B cell (primary cell): ENCODE data around the gene DACH2. TPM values are rescaled to one million over a fixed set of nuclear protein-coding genes. Genes with fewer than 3 reads are reported as not detected.

Experiments used
- ATAC-seq: fragments of 200-7000 bp; cut with Tn5 transposase; one replicate; pipeline ENCODE4 v1.10.0; 2021; ENCODE audit warnings: low read depth, mild to moderate bottlenecking, moderate number of reproducible peaks, moderate library complexity
- CTCF ChIA-PET: fragments of 350-600 bp; sonication (Branson Sonifier 250); formaldehyde crosslinking; loops from one replicate; lab custom pipeline; 2021; ENCODE audit warnings: antibody characterized with exemption, inconsistent platforms; lab: Charles Lee
- POLR2A ChIA-PET: fragments of 350-600 bp; sonication (Branson Sonifier 250); formaldehyde crosslinking; loops from one replicate; lab custom pipeline; 2021; ENCODE audit warnings: antibody characterized with exemption; lab: Charles Lee
- DNase-seq: peaks from one replicate; pipeline ENCODE4 v3.0.0; 2013
- H2AFZ ChIP-seq: 2 replicates; pipeline ENCODE4 v1.6.1; 2012; ENCODE audit warnings: mild to moderate bottlenecking, low read depth, low read length; ENCODE audit not compliant: insufficient read depth, poor library complexity, severe bottlenecking
- H3K27ac ChIP-seq, 2 donors: 1 replicate in 1 of 2; 2 replicates in 1 of 2; pipeline ENCODE4 v1.5.1; 2012 to 2013; ENCODE audit warnings: low read length in 2 of 2, mild to moderate bottlenecking in 2 of 2, moderate library complexity in 1 of 2
- H3K27me3 ChIP-seq, 4 experiments: fragments of 200-600 bp in 1 of 4; sonication (generic) in 1 of 4; replicated peaks in 1 of 4; 1 replicate in 2 of 4; 2 replicates in 2 of 4; pipeline versions ENCODE4 v1.6.1 to v1.7.0; 2013 to 2016; ENCODE audit warnings: low read length in 3 of 4, mild to moderate bottlenecking in 2 of 4, mixed read lengths in 1 of 4, moderate library complexity in 1 of 4; ENCODE audit not compliant: insufficient read depth in 4 of 4, control insufficient read depth in 3 of 4; ENCODE audit errors: control extremely low read depth in 1 of 4
- H3K36me3 ChIP-seq, 2 experiments: replicated peaks in 1 of 2; 1 replicate in 1 of 2; 2 replicates in 1 of 2; pipeline versions ENCODE4 v1.6.1 to v1.7.1; 2013; ENCODE audit warnings: low read length in 1 of 2; ENCODE audit not compliant: insufficient read depth in 2 of 2, control insufficient read depth in 1 of 2; ENCODE audit errors: control extremely low read depth in 1 of 2, extremely low read depth in 1 of 2
- H3K4me1 ChIP-seq, 2 donors: fragments of 200-600 bp in 1 of 2; sonication (generic) in 1 of 2; 1 replicate in 1 of 2; 2 replicates in 1 of 2; pipeline versions ENCODE4 v1.5.1 to v1.6.1; 2013 to 2017; ENCODE audit warnings: low read length in 2 of 2; ENCODE audit not compliant: control insufficient read depth in 2 of 2, insufficient read depth in 2 of 2
- H3K4me2 ChIP-seq: replicated peaks from 2 replicates; pipeline ENCODE3; 2012; ENCODE audit warnings: mild to moderate bottlenecking, low read depth, low read length; ENCODE audit not compliant: poor library complexity, severe bottlenecking
- H3K4me3 ChIP-seq, 5 experiments: fragments of 200-600 bp in 1 of 5; sonication (generic) in 1 of 5; 1 replicate in 3 of 5; 2 replicates in 2 of 5; pipeline versions ENCODE4 v1.5.1 to v1.7.0; 2011 to 2016; ENCODE audit warnings: low read length in 4 of 5, mild to moderate bottlenecking in 4 of 5, low read depth in 2 of 5, control low read depth in 1 of 5, moderate library complexity in 1 of 5; ENCODE audit not compliant: insufficient read depth in 1 of 5; ENCODE audit errors: control extremely low read depth in 1 of 5, extremely low read depth in 1 of 5
- H3K79me2 ChIP-seq: fragments of 200-600 bp; sonication (generic); one replicate; pipeline ENCODE4 v1.6.0; 2016; ENCODE audit warnings: low read length; ENCODE audit not compliant: control insufficient read depth, insufficient read depth
- H3K9ac ChIP-seq: fragments of 200-600 bp; sonication (generic); 2 replicates; pipeline ENCODE4 v1.6.1; 2017; ENCODE audit warnings: mild to moderate bottlenecking, low read length, moderate library complexity
- H3K9me3 ChIP-seq, 3 donors: one replicate each; pipeline versions ENCODE4 v1.6.1 to v1.7.1; 2013; ENCODE audit warnings: low read length in 2 of 3; ENCODE audit not compliant: control insufficient read depth in 2 of 3, insufficient read depth in 1 of 3; ENCODE audit errors: control extremely low read depth in 1 of 3
- H4K20me1 ChIP-seq: 2 replicates; pipeline ENCODE4 v1.6.0; 2012; ENCODE audit warnings: mild to moderate bottlenecking, low read length; ENCODE audit not compliant: insufficient read depth, control insufficient read depth, poor library complexity, severe bottlenecking
- H3K27ac Mint-ChIP-seq: one replicate; pipeline ENCODE4 v1.8.0; 2021; ENCODE audit warnings: mixed read lengths
- H3K27me3 Mint-ChIP-seq: one replicate; pipeline ENCODE4 v1.8.0; 2021; ENCODE audit warnings: mixed read lengths
- H3K4me1 Mint-ChIP-seq: one replicate; pipeline ENCODE4 v1.8.0; 2021; ENCODE audit warnings: mixed read lengths
- H3K4me3 Mint-ChIP-seq: one replicate; pipeline ENCODE4 v1.8.0; 2021; ENCODE audit warnings: mixed read lengths
- H3K9me3 Mint-ChIP-seq: one replicate; pipeline ENCODE4 v1.8.0; 2022; ENCODE audit warnings: mixed read lengths; ENCODE audit not compliant: insufficient read depth
- EZH2 ChIP-seq: IDR thresholded peaks from 2 replicates; pipeline ENCODE4 v1.6.1; 2012; ENCODE audit warnings: borderline replicate concordance, low read depth, mild to moderate bottlenecking, moderate library complexity, low read length; ENCODE audit not compliant: insufficient read depth, poor library complexity, severe bottlenecking
- WGBS: methylation state at CpG from one replicate; pipeline ENCODE4 v1.1.5; 2013; ENCODE audit warnings: missing lambda C conversion rate; ENCODE audit not compliant: insufficient coverage; 5-methylcytosine and 5-hydroxymethylcytosine counted together
- intact Hi-C: fragments of 100-400 bp; cut with micrococcal nuclease; formaldehyde crosslinking; loops from one replicate; pipeline ENCODE4 v1.10.0; 2022
- polyA plus RNA-seq: library from polyadenylated mRNA; depleted of rRNA; stranded (reverse); fragments of >200 nt; gene quantifications from 2 replicates; pipeline ENCODE4 v1.2.3, GENCODE V29; 2012
- total RNA-seq, 2 donors: library from RNA; stranded (reverse); fragments of 120-200 nt in 1 of 2; gene quantifications; 1 replicate in 1 of 2; 2 replicates in 1 of 2; pipeline versions ENCODE4 v1.2.3 to v1.2.4, GENCODE V29; 2013 to 2022
- TF ChIP-seq, protein P1 (sequence below): fragments of 200-600 bp; IDR thresholded peaks from one replicate; pipeline ENCODE4 v1.8.0; 2022; ENCODE audit warnings: antibody characterized with exemption, mild to moderate bottlenecking

DACH2 gene
- total and polyA plus RNA-seq, 2 donors (not counting 1 experiment from before 2014, with no cell fraction given): 0.07 TPM; not detected in 1

DNA sequence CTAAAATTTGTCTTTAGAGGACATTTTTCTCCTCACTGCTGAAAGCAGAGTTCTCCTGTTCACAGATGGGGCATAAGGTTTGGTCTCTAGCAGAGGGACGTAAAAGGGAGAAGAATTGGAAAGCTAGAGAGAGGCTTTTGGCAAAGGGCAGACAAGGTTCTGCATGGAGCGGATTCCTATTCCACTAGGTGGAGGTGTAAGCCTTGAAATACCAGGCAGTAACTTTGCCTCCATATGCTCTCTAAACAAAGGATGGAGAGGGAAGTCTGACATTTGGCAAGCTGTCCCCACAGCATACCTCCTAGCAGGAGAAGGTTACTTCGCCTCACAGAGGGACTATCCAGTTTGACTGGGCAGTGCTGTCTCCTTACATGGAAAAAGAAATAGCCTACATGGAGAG is 174.7 kb downstream of the DACH2 start:
- H3K27ac ChIP-seq: no peak overlapping the region
- intact Hi-C loops: no loop called here
- Mint-ChIP-seq H3K27me3 (no peaks in the 10 kb centered on the region), H3K9me3 (no peaks in the 10 kb centered on the region), H3K4me3 (no peak overlapping the region), H3K27ac (no peak overlapping the region), H3K4me1 (no peaks in the 10 kb centered on the region)
- DNase-seq: no peak
- no peaks in the 10 kb centered on the region for H4K20me1 ChIP-seq
- TF ChIP-seq, protein P1, sequence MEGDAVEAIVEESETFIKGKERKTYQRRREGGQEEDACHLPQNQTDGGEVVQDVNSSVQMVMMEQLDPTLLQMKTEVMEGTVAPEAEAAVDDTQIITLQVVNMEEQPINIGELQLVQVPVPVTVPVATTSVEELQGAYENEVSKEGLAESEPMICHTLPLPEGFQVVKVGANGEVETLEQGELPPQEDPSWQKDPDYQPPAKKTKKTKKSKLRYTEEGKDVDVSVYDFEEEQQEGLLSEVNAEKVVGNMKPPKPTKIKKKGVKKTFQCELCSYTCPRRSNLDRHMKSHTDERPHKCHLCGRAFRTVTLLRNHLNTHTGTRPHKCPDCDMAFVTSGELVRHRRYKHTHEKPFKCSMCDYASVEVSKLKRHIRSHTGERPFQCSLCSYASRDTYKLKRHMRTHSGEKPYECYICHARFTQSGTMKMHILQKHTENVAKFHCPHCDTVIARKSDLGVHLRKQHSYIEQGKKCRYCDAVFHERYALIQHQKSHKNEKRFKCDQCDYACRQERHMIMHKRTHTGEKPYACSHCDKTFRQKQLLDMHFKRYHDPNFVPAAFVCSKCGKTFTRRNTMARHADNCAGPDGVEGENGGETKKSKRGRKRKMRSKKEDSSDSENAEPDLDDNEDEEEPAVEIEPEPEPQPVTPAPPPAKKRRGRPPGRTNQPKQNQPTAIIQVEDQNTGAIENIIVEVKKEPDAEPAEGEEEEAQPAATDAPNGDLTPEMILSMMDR: no peak
- no peak for TF ChIP-seq EZH2
- H3K4me2 ChIP-seq: no peak overlapping the region
- no peaks in the 10 kb centered on the region for H3K4me1 ChIP-seq
- H3K4me3 ChIP-seq: no peak overlapping the region
- no peak overlapping the region for H2AFZ ChIP-seq
- CTCF ChIA-PET: no interaction called here
- no peaks in the 10 kb centered on the region for H3K36me3 ChIP-seq
- H3K9ac ChIP-seq: no peak overlapping the region
- no peaks in the 10 kb centered on the region for H3K27me3 ChIP-seq
- H3K79me2 ChIP-seq: no peaks in the 10 kb centered on the region
- POLR2A ChIA-PET: no interaction called here
- no peak for ATAC-seq
- peaks cover 0 to 18% (median 14%) of the 10 kb centered on the region in 3 donors for H3K9me3 ChIP-seq
- no CpG with 5 or more reads among the region's 3 CpGs for WGBS

DNA sequence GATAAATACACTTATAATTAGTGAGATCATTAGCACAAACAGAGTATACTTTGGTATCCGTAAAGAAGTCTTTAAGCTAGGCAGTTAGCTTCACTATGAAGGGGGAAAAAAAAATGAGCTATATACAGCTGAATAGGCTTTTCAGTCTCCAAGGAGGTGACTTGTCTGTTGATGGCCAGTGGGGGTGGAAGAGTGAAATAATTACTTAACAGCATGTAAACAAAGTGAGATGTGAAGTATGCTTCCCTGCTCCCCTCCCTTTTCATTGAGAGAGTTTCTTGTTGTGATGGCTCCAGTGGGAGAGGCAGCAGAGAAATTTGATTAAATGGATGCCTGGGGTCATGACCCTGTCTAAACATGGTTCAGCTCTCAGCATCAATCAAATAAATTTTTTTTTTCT is 180.9 kb downstream of the DACH2 start:
- peaks cover 0 to 2% (median 0%) of the 10 kb centered on the region in 3 donors for H3K9me3 ChIP-seq
- WGBS: no CpG with 5 or more reads among the region's 1 CpG
- H3K4me2 ChIP-seq: no peak overlapping the region
- ATAC-seq (no peak), DNase-seq (no peak)
- no peaks in the 10 kb centered on the region for H4K20me1 ChIP-seq
- no peak overlapping the region for H3K9ac ChIP-seq
- no peaks in the 10 kb centered on the region for H3K4me1 ChIP-seq
- ChIA-PET POLR2A (no interaction called here), CTCF (no interaction called here)
- H2AFZ ChIP-seq: no peak overlapping the region
- no peaks in the 10 kb centered on the region for H3K27me3 Mint-ChIP-seq
- H3K36me3 ChIP-seq: no peaks in the 10 kb centered on the region
- H3K27ac Mint-ChIP-seq: no peak overlapping the region
- no peak overlapping the region for H3K4me3 Mint-ChIP-seq
- TF ChIP-seq, protein P1: no peak
- no peak for TF ChIP-seq EZH2
- H3K79me2 ChIP-seq: no peaks in the 10 kb centered on the region
- intact Hi-C loops: no loop called here
- no peaks in the 10 kb centered on the region for H3K9me3 Mint-ChIP-seq
- no peaks in the 10 kb centered on the region for H3K27me3 ChIP-seq
- H3K27ac ChIP-seq: no peak overlapping the region
- no peaks in the 10 kb centered on the region for H3K4me1 Mint-ChIP-seq
- no peak overlapping the region for H3K4me3 ChIP-seq
